Activated CD8-positive, alpha-beta memory T cell treated with anti-CD3 and anti-CD28 coated beads, Interleukin-2, amount 50 U/mL, for 48 hours (primary cell): ENCODE data around the gene RFXAP.

Source experiments
- DNase-seq: peaks from one replicate; pipeline ENCODE4 v3.0.0-alpha.2; 2020

The RFXAP gene

GRCh38 chr13:36870050-36870692 is 51.1 kb downstream of the RFXAP start:
- DNase-seq, result no peak

GRCh38 chr13:36872621-36873020 is 53.6 kb downstream of the RFXAP start:
- no peak for DNase-seq

GRCh38 chr13:36875431-36875830 is 56.4 kb downstream of the RFXAP start:
- no peak for DNase-seq

GRCh38 chr13:36875961-36876360 is 56.9 kb downstream of the RFXAP start:
- DNase-seq, result no peak
